Measurements from ENCODE around the gene JOSD1.
A peak's percentile ranks its signal among the peaks of the same experiment; 100 is the strongest.

The JOSD1 gene

DNA sequence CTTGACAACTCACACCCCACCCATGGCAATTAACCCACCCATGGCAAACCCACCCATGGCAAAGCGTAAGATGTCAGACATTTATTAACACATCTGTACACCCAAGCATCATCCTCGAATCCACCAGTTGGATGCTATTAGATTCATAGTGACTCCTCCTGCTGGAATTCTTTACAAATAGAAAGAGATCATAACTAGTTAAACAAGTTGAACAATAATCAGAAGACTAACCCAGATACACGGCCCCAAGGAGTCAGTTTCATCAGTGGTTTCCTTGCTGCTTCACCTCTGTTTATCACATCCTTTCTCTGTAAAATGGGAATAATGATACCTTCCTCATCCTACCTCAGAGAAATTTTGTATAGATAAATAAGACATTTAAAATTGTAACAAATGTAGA is 10.1 kb upstream of the JOSD1 start:
- DNase-seq: no peak

DNA sequence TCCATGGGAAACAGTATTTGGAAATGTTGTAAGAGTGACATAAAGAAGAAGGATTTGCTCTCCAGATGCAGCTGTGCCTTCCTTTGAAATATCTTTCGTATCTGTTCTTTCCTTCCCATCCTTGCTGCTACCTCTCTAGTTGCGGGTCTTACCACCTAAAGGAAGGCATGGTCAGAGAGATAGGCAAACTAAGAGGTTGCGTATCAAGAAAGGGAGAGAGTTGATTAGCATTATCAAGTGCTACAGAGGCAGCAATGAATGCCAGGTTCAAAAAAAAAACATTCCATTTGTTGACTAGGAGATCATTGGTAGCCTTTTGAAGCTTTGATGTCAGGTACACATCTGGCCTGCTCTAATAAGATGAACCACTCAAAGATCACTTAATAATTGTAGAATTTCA is 9.6 kb upstream of the JOSD1 start:
- DNase-seq: no peak

DNA sequence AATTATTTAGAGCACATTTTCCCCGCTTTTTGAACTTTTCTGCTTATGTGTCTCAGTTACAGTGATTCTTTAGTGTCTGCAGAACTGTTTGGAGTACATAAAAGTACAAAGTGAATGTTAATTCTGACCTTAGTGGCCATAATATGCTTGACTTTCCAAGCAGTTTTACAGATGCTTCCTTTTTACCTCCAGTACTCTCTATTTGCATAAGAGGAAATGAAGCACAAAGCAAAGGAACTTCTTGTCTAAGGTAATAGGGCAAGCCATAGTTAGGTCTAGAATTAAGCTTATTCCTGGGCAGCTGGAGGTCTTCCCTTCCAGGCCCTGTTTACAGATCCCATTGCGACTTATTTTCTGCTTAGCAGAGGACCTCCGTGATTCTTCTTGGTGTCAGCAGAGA is 8.6 kb upstream of the JOSD1 start:
- no peak for DNase-seq

DNA sequence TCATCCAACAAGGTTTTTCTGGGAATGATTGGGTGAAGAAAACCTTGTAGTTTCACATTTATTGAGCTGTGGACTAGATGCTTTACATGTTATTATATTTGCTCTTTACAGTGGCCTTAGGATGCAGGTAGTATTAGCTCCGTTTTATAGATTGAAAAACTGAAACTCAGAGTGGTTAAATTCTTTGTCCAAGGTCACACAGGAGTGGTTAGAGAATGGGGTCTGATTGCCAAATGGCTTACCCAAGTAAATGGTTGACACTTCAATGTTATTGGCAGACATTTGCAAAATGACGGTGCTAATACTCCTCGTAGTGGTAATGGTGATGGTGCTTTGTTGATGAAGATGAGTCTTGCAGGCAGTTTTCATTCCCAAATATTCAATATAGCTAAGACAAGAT is 7.2 kb upstream of the JOSD1 start:
- DNase-seq: no peak

DNA sequence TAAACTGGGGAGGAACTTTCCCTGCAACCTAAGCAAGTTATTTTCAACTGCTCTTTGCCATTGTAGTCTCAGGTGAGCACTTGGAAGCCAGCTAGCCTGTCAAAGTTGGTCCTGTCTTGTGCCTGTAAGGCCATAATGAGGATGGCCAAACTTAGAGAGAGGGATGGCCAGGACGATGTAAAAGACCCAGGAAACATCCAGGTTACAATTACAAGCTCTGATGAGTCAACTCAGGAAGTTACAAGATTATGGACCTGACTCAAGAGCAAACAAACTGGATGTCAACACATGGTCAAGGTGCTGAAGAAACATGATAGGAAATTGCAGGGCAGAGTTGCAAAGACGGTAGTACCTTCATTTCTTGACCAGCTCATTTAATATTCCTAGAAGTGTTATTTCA is 6.6 kb upstream of the JOSD1 start:
- DNase-seq: no peak

DNA sequence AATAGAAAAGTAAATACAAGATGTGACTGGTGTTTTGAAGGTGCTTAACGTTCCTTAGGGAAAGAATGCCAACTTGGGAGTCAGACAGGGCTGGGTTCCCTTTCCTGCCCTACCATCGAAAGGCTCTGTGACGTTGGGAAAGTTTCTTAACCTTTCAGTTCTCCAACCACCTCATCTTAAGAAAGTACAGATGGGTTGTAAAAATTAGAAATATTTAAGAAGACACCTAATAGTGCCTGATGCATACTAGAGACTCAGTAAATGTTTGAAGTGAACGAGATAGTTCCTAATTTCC is 6.1 kb upstream of the JOSD1 start:
- no peak for DNase-seq

DNA sequence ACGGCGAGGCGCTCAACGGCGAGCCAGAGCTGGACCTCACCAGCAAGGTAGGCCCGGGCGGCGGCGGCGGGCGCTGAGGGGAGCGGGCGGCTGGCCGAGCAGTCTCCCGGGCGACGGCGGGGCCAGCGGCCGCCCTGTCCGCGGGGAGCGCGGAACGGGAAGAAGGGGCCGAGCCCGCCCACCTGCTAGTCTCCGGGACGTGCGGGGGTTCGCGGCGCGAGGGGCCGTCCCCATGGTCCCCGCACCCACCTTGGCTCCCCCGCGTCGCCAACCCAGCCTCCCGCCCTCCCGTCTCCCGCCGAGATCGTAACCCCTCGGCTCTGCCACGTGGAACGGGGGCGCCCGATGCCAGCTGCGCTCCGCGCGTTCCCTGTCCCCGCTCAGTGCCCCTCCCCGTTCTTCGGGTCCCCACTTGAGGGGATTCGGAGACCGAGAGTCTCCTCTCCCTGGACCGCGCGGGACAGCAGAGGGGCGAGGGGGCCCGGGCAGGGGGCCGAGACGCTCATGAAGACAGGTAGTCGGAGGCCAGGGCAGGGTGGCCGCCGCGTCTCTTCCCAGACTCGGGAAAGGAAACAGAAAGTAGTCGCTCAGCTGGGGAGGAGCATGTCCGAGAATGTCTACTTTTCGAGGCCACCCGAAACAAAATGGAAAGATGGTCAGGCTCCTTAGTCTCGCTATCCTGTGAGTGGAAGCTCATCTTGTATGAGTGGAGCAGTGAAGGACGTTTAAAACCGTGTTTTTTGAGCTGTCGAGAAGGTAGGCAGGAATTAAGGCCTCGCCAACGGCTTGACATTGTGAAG is 5.6 kb upstream of the JOSD1 start:
- DNase-seq: no peak

DNA sequence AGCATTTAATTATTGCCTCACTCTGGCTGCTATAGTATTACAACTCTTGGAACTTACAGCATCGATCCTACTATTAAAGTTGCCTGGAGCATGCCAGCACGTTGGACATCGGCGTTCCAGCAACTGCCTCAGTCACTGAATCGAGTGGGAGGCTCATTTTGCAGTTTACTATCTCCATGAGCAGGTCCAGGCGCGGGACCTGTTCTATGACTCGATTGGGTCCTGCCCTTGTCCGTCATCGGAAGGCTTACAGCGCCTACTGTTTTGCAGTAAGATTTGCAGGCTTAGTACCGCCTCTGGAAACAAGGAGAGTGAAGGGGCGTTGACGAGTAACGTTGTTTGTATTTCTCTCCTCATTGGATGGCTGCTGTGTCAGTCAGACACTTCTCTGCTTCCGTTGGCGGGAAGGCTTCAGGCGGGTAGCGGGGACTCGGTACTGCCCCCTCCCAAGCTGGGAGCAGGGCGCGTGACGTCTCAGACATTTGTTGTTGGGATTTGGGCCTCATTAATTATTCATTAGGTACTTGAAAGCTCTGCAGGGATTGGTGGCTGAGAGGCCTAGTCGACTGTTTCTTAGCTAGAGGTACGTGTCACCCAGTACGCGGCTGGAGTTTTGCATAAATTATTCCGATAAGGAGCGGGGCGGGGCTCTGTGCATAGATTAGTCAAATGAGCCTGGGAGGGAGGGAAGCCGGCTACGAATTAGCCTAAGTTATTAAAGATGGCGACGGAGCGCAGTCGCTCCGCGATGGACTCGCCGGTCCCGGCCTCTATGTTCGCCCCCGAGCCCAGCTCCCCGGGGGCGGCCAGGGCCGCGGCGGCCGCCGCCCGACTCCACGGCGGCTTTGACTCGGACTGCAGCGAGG is 4.7 kb upstream of the JOSD1 start, which contains the start of gene GTPBP1:
Gene GTPBP1 (plus strand): TSS at position 710 of the 866 bp plus-strand sequence. CDS start 12 bp downstream, at position 722.
- peak; percentile 95 for DNase-seq

DNA sequence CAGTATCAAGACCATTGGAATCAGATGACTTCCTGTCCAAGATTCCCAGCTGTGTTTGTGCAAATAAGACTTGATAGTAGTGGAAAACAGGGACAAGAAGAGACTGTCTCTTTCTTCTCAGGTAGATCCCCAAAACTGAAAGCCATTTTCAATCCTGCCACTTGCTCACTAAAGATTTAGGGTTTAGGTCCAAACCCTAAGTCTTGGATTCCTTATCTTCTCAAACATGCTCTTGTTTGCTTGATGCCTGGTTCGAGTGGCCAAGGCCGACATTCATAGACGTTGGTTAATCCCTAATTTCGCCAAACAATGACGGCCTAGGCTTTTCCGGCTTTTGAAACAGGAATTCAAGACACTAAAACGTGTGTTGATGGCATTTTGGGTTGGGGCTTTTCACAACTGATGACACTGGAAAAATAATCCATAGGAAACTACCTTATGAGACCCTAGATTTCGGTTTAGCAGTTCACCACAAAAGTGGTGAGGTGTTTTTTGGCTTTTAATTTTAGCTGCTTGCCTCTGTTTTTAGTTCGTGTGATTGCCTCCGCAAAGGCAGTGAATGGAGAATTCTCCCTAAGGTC is 4.0 kb upstream of the JOSD1 start:
- DNase-seq: no peak

DNA sequence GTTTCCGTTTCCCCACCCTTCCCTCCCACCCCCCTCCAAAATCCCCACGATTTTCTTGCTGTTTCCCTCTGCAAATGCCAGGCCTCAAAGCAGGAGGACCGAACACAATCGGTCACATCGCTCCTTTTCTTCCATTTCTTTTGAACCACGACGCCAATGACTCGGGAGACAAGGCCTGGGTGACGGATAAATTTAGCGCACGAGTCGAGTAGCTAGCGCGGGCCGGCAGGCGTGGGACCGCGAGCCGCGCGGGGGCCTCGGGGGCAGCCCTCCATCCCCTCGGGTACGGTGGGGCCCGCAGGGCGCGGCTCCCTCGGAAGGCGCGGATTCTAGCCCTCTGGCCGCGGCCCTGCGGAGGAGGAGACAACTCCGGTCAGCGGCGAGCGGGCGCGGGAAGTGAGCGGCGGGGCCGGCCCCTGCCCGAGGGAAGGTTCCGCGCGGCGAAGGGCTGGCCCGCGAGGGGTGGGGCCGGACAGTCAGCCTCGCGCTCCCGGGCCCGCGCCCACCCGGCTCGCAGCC is 414 bp downstream of the JOSD1 start:
- no peak for DNase-seq

DNA sequence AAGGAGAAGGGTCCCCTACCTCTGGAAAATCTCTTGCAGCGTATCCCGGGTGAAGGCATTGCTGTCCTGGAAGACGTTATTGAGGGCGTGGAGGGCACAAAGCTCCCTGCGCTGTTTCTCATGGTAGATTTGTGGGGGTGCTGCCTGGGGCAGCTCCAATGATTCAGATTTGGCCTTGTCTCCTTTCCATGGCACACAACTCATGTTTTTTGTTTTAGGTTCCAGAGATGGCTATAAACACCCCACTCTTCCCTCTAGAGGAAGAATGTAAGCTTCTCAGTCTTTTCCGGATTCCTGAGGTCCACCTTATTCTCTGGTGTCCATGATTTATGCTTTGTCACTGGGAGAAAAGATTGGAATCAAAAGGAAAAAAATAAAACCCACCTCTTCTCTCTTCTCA is 959 bp downstream of the JOSD1 start:
- no peak for DNase-seq

DNA sequence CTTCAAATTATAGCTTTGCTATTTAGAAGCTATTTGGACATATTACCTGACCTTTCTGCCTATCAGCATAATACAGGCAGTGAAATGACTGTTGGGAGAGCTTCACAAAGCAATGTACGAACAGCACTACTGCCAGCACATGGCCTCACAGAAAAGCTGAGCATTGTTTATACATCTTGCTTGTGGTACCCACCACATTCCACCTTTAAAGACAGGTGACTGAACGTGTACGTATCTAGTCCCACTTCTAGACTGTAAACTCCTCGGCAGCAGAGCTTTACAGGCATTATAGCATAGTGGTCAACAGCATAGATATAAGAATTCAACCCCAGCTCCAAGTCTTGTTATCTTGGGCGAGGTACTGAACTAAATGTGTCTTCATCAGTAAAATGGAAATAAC is 1.6 kb downstream of the JOSD1 start:
- DNase-seq: no peak

DNA sequence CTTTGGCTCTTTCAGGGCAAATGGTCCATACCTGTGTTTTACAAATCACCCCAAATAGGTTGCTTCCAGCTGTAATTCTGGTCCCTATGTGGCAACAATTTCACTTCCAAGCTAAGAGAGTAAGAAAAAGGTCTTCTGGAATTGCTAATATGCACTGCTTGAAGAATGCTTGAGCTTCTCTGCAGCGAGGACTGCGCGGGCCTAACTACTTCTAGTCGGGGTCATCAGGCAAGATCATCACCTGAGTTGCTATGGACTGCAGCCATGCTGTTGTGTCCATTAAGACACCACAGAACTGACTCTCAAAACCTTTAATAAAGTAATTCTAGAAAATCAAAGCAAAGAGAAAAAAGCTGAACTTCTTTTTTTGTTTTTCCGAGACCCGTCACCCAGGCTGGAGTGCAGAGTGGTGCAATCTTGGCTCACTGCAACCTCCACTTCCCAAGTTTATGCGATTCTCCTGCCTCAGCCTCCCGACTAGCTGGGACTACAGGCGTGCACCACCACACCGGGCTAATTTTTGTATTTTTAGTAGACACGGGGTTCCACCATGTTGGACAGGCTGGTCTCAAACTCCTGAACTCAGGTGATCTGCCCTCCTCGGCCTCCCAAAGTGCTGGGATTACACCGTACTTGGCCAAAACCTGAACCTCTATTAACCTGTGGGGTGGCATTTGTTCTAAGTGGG is 2.2 kb downstream of the JOSD1 start:
- no peak for DNase-seq

DNA sequence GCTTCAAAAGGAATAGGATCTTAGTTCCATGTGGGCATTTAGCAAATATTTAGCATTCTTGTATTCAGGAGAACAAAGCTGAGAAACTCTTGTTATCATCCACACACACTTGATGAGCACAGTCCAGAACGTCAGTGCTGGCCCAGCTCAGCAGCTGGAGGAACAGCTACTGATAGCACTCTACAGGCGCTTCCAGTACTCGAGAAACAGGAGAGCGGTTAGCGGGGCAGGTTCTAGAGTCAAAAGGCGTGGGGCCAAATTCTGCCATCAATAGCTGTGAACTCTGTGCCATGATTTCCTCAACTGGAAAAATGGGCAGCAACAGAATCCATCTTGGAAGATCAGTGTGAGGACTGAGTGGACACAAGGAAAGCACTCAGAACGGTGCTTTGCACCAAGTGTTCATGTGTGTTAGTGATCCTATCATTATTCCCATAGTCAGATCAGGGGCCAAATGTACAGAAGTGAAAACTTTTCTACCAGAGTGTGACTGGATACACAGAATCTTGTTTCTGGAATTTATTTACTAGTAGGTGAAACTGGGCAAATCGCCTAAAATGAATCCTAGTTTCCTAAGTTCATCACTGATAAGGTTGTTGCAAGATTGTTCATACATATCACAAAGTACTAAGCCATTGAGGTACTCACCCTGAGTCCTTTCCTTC is 3.2 kb downstream of the JOSD1 start:
- no peak for DNase-seq

DNA sequence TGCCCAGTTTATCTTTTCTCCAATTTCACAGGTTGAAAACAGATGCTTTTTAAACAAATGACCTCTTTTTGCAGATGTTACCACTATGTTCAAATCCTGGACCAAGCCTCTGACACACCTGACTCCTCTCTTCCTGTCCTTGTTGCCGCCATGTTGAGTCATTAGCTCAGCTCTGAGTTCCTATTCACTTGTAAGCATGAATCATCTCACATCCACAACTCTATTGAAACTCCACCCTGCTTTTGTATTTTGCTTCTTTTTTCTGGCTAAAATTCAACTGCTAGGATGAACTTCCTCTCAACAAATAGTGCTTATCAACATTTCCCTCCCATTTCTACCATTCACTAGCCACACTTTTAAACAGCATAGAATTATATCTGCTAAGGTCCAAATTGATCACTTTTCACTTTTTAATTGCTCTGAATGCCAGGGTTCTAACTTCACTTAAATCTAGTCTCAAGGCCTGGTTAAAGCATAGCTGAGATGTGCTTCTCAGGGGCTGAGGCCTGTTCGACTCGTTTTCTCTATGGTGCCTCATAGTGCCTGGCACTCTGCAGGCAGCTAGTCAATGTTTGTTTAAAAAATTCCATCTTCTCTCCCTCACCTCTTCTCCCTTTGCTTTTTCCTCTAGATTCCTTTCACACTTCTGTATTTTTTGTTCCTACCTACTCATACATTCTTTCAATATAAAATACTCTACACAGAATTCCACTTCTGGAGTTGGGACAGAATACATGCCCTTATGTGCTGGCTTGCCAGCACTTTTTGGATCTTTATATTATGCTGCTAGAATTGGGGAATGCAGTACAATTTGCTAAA is 3.9 kb downstream of the JOSD1 start:
- DNase-seq: no peak

DNA sequence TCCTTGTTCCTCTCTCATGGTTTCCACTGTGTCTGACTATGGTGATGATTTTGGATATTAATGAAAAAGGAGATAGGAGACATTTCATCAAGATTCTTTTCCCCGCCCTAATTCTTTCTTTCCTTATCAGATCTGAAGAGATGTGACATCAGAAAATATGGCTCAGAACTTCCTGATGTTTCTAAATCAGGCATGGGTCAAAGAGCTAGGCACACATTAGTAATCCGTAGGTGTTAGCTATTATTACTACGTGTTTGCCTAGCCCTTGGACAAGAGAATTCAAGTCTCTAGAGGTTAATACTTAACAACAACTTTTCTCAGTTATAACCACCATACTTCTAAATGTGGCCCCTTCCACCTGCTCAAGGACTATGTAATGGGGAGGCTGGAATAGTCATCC is 5.8 kb downstream of the JOSD1 start:
- DNase-seq: no peak

DNA sequence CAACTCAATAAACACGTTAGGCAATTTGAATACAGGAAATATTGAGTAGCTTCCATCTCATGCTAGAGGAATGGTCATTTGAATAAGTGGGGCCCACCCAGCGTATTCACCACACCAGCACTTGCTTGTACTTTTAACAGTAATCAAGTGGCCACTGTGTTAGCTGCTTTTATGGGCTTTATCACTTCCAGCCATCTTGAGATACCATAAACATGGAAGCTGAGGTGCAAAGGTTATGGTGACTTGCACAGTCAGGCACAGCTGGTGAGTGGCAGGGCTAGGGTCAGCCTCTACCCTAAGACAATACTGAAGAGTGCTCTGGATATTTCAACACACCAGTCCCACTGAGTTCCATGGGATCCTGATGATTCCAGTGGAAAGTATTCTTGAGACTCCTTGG is 6.7 kb downstream of the JOSD1 start:
- no peak for DNase-seq

DNA sequence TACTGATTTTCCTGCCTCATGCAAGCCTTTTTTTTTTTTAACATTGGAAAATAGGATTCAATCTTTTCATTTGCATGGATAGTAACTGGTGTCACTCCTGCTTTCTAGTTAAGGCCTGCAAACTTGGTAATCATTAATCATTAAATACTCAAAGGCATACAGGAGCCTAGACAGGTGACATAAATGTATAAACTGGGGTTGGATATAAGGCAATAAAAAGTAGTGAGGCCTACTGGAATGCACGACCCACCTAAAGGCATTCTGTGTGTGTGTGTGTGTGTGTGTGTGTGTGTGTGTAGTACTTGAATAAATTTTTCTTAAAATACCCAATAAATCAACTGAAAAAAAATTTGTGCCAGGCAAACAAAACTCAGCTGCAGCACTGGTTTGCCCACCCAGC is 11.1 kb downstream of the JOSD1 start:
- no peak for DNase-seq

DNA sequence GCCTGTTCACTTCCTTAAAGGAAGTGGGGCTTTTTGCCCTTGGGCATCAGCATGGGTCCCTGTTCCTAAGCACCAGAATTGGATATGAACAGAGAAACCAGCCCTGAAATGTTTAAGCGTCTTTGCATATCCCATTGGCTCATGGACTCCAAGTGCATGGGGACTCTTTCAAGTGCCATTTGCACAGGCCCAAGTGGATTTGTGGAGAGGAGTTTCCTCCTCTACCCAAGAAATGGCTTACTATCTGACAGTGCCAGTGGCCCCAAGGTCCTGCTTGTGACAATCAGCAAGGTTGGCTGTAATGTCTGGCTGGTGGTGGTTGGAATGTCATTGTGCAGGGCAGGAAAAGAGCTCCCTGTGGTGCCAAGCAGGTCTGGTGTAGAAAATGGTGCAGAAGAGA is 15.0 kb downstream of the JOSD1 start:
- no peak for DNase-seq

DNA sequence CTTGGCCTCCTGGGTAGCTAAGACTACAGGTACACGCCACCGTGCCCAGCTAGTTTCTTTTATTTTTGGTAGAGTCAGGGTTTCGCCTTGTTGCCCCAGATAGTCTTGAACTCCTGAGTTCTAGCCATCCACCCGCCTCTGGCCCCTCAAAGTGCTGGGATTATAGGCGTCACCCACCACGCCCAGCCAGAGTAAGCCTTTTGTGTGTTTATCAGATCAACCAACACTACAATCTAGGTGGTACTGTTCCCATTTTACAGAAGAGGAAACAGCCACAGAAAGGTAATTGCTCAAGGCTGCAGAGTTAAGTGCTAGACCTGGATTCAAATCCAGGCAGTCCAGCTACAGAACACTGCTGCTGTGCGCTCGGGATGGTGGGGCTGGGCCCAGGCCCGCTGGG is 15.8 kb downstream of the JOSD1 start:
- DNase-seq: no peak

DNA sequence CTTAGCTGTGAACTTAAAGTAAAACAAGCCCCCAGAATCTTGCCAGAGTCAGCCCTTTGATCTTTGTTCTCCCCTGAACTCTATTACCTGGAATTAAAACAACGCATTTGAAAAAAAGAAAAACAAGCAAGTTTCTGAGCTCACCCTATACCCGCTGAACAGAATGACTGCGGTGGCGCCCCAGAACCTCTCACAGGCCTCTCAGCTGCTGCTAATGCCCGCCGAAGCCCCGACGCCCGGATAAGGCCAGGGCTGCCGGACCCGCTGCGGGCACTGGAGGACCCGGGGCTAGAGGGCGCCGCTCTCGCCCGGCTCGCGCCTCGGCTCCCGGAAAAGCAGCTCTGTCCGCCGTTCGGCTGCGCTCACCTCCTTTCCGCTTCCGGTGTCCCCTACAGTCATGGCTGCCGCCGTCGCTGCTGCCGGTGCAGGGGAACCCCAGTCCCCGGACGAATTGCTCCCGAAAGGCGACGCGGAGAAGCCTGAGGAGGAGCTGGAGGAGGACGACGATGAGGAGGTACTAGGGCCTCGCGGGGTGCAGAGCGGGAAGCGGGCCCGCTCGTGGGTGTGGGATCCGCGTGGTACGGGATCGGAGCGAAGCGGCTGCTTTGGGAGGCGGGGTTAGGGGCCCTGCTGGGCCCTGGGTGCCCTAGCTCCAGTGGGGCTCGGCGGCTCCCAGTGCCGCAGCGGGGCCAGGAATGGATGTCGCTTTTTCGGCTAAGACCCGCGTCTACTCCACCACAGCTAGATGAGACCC is 19.0 kb downstream of the JOSD1 start, which contains the start of gene TOMM22:
Gene TOMM22 (plus strand): TSS at position 376 of the 754 bp plus-strand sequence. CDS start 22 bp downstream, at position 398.
- no peak for DNase-seq
